Keratinocyte (primary cell): ENCODE measurements around the gene BAHCC1. TPM values are rescaled to one million over a fixed set of nuclear protein-coding genes. Genes with fewer than 3 reads are reported as not detected.

Source experiments
- DNase-seq: peaks from one replicate; pipeline ENCODE4 v3.0.0-alpha.2; 2011; ENCODE audit warnings: low read depth, missing footprints, low spot score
- FAIRE-seq: peaks from 2 replicates; lab custom pipeline; 2011; peaks lifted over from hg19 to GRCh38; lab: Jason Lieb, UNC
- H2AFZ ChIP-seq: 2 replicates; pipeline ENCODE4 v1.6.0; 2012; ENCODE audit warnings: low read length, control low read depth, inconsistent platforms; ENCODE audit not compliant: control insufficient read depth
- H3K27ac ChIP-seq: 2 replicates; pipeline ENCODE4 v1.5.1; 2011; ENCODE audit warnings: low read length; ENCODE audit not compliant: control insufficient read depth, insufficient read depth
- H3K27me3 ChIP-seq: 3 replicates; pipeline ENCODE4 v1.6.0; 2011; ENCODE audit warnings: low read length; ENCODE audit not compliant: control insufficient read depth, insufficient read depth; ENCODE audit errors: extremely low read depth
- H3K36me3 ChIP-seq, 2 experiments: 2 replicates in 1 of 2; 3 replicates in 1 of 2; pipeline ENCODE4 v1.5.1; 2011; ENCODE audit warnings: low read length in 2 of 2, mild to moderate bottlenecking in 1 of 2; ENCODE audit not compliant: control insufficient read depth in 2 of 2, insufficient read depth in 2 of 2; ENCODE audit errors: extremely low read depth in 1 of 2
- H3K4me1 ChIP-seq: 3 replicates; pipeline ENCODE4 v1.5.1; 2011; ENCODE audit warnings: low read length; ENCODE audit not compliant: control insufficient read depth, insufficient read depth; ENCODE audit errors: extremely low read depth
- H3K4me2 ChIP-seq: 3 replicates; pipeline ENCODE4 v1.6.0; 2011; ENCODE audit warnings: low read depth, low read length; ENCODE audit not compliant: control insufficient read depth, insufficient read depth; ENCODE audit errors: extremely low read depth
- H3K4me3 ChIP-seq, 3 experiments: fragments of 200-600 bp in 1 of 3; sonication (generic) in 1 of 3; 2 replicates in 2 of 3; 3 replicates in 1 of 3; pipeline ENCODE4 v1.5.1; 2011 to 2016; ENCODE audit warnings: low read length in 3 of 3, mild to moderate bottlenecking in 3 of 3, control low read depth in 2 of 3, inconsistent platforms in 1 of 3, low read depth in 1 of 3, mixed read lengths in 1 of 3, mixed run types in 1 of 3, moderate library complexity in 1 of 3; ENCODE audit not compliant: control insufficient read depth in 2 of 3, insufficient read depth in 2 of 3; ENCODE audit errors: extremely low read depth in 1 of 3
- H3K79me2 ChIP-seq: 2 replicates; pipeline ENCODE4 v1.6.0; 2012; ENCODE audit warnings: low read length; ENCODE audit not compliant: control insufficient read depth, insufficient read depth
- H3K9ac ChIP-seq: 3 replicates; pipeline ENCODE4 v1.6.0; 2011; ENCODE audit warnings: low read length; ENCODE audit not compliant: control insufficient read depth, insufficient read depth; ENCODE audit errors: extremely low read depth
- H3K9me1 ChIP-seq: 3 replicates; pipeline ENCODE4 v1.6.0; 2011; ENCODE audit warnings: low read length; ENCODE audit not compliant: control insufficient read depth, insufficient read depth; ENCODE audit errors: extremely low read depth
- H3K9me3 ChIP-seq: 2 replicates; pipeline ENCODE4 v1.5.1; 2012; ENCODE audit warnings: low read depth, low read length; ENCODE audit not compliant: control insufficient read depth
- H4K20me1 ChIP-seq: 3 replicates; pipeline ENCODE4 v1.6.0; 2011; ENCODE audit warnings: low read length; ENCODE audit not compliant: control insufficient read depth, insufficient read depth; ENCODE audit errors: extremely low read depth
- CTCF ChIP-seq, 3 experiments: IDR thresholded peaks in 1 of 3; conservative IDR thresholded peaks in 1 of 3; optimal IDR thresholded peaks in 1 of 3; 2 replicates in 2 of 3; 3 replicates in 1 of 3; pipeline versions ENCODE3 to v1.5.1; 2011; ENCODE audit warnings: low read length in 3 of 3, mild to moderate bottlenecking in 3 of 3, moderate library complexity in 2 of 3, control low read depth in 1 of 3, inconsistent platforms in 1 of 3; ENCODE audit not compliant: insufficient read depth in 2 of 3; ENCODE audit errors: extremely low read depth in 1 of 3
- EZH2 ChIP-seq: IDR thresholded peaks from one replicate; pipeline ENCODE4 v1.6.1; 2012; ENCODE audit warnings: inconsistent platforms, mild to moderate bottlenecking, low read length, moderate library complexity
- dilution Hi-C: fragments of 300-500 bp; cut with MboI; formaldehyde crosslinking; loops from one replicate; pipeline ENCODE4 v1.7.0; 2020; ENCODE audit warnings: low sequenced_read_pairs; ENCODE audit not compliant: extremely low pct_ligation_motif_present
- polyA plus RNA-seq, 5 experiments: library from polyadenylated mRNA; depleted of rRNA in 3 of 5; stranded (reverse) in 3 of 5; stranded (forward) in 1 of 5; unstranded in 1 of 5; fragments of >200 nt; gene quantifications; 1 replicate in 1 of 5; 2 replicates in 3 of 5; 3 replicates in 1 of 5; pipeline versions ENCODE4 v1.2.1 to v1.2.3, GENCODE V29; 2011 to 2012; ENCODE audit warnings: missing spikeins in 2 of 5, low read depth in 1 of 5, low replicate concordance in 1 of 5

Gene BAHCC1
- polyA plus RNA-seq, 1 donor (not counting 4 experiments of a cell fraction or from before 2014, with no cell fraction given), result 0.52 TPM

- Histone ChIP-seq H3K79me2 (no peaks in the 10 kb centered on the region), H3K9me1 (no peaks in the 10 kb centered on the region), H3K4me2 (no peak overlapping the region), H3K4me1 (peaks cover 33% of the 10 kb centered on the region), H4K20me1 (peaks cover 3% of the 10 kb centered on the region), H2AFZ (no peak overlapping the region), H3K9ac (no peak overlapping the region), H3K4me3 (no peak overlapping the region), H3K36me3 (no peaks in the 10 kb centered on the region), H3K9me3 (peaks cover 8% of the 10 kb centered on the region), H3K27me3 (peaks cover 27% of the 10 kb centered on the region), H3K27ac (no peak overlapping the region)
- DNase-seq (no peak), FAIRE-seq (no peak)
- dilution Hi-C loops, result no loop called here
- TF ChIP-seq CTCF (optimal IDR thresholded peaks at IDR 0.05 in 1 of 3, IDR thresholded peaks at IDR 0.05 in 1 of 3, conservative IDR thresholded peaks at IDR 0.05 in 1 of 3; ENCODE audit: extremely low read depth in 1 of 3, insufficient read depth in 2 of 3, low read length in 3 of 3) (no peak), EZH2 (no peak)
Measured at GRCh38 chr17:81426393-81427172, 31.3 kb downstream of the BAHCC1 start.

DNA sequence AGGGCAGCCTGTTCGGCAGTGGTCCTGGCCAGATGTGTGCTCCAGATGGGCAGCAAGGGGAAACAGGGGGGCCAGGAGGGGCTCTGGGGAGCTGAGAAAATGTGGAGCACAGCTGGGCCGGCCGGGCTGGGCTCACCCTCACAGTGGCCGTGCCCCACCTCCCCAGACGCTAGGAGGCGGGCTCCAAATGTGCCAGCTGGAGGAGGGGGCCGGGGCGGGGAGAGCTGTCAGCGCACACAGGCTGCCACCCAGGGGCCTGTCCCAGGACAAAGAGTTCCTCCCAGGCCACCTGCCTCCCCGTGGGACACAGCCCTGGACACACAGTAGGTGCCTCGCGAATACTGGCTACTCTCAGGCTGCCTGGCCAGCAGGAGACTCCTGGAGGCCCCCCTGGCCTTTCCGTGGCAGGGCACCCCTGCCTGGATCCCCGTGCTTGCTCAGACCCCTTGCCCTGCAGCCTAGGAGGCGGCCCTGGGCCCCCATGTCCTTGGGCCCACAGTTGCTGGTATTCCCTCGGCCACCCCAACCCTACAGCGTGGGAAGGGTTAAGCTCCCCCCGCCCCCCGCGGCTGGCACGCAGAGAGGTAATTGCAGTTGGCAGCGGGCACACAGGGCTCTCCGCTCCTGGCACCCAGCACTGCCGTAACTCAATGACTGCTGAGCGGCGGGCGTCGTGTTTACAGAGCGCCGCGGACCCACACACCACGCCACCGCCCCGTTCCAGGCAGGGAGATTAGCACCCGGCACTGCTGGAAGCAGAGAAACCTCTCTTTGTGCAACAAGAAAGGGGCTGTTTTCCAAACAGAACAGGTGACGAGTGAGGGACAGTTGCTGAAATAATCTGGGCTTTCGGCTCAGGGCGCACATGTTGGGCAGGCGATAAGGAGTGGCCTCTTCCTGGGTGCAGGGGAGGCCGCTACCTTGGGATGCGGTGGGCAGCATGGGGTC lies 32.2 kb downstream of the BAHCC1 start:
- Histone ChIP-seq H3K4me2 (no peak overlapping the region), H3K79me2 (no peaks in the 10 kb centered on the region), H3K9ac (no peak overlapping the region), H3K9me1 (no peaks in the 10 kb centered on the region), H3K27ac (no peak overlapping the region), H4K20me1 (peaks cover 6% of the 10 kb centered on the region), H3K4me1 (peaks cover 29% of the 10 kb centered on the region), H3K36me3 (no peaks in the 10 kb centered on the region), H3K9me3 (peaks cover 8% of the 10 kb centered on the region), H3K27me3 (peaks cover 33% of the 10 kb centered on the region), H3K4me3 (no peak overlapping the region), H2AFZ (no peak overlapping the region)
- dilution Hi-C loops, result no loop called here
- no peak for TF ChIP-seq CTCF (optimal IDR thresholded peaks at IDR 0.05 in 1 of 3, IDR thresholded peaks at IDR 0.05 in 1 of 3, conservative IDR thresholded peaks at IDR 0.05 in 1 of 3; ENCODE audit: extremely low read depth in 1 of 3, insufficient read depth in 2 of 3, low read length in 3 of 3)
- no peak for TF ChIP-seq EZH2
- no peak for FAIRE-seq
- no peak for DNase-seq
